GM21825 (cell line): ENCODE data around the gene GIMAP8.

Experiments used
- ATAC-seq: cut with Tn5 transposase; IDR thresholded peaks from one replicate; pipeline ENCODE4 v1.9.1; 2021; ENCODE audit warnings: mild to moderate bottlenecking, moderate library complexity; ENCODE audit not compliant: unreplicated experiment

GIMAP8 gene

DNA sequence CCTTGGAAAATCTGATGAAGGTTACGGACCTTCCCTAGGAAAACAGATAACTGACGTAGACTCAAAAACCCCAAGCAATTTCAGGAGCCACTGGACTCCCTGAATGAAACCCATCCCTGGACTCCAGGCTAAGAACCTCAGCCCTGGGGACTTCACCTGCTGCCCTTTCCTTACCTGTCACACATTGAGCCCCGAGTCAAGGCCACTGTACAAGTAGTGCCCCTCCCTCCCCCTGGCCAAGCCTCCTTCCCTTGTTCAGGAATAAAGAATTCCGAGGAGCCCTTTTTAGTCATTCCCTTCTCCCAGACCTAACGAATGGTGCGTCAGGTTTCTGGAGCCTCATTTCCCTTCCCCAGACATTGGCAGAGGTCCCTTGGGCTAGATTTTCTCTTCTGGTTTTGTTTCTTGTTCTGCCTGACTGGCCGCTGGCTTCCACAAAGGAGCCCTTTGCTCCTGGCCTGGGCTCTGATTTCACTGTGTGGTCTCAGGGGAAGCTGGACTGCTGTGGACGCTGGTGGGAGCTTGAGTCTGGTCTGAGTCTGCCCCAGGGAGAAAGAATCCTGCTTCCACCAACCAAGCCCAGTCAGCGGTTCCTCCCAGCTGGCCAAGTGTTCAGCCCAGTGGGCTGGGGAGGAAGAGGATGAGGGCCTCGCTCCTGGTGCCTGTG lies 39.6 kb upstream of the GIMAP8 start:
- no peak for ATAC-seq

DNA sequence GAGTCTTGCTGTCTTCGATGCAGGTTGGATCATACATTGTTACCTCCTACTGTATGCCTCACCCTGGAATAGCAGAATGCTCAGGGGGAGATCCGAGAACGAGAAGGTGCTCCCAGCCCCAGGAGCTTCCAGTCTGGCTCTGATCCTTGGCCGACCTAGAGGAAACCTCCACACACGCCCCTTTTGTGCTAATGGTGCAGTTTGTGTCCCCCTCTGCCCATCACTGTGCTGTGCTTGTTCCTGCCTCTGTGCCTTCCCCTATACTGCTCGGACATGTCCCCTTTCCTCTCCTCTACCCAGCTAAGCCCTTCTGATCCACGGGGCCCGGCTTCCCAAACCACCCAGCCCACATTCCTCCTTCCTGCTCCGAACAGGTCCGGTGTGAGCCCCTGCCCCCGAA lies 38.8 kb upstream of the GIMAP8 start:
- ATAC-seq: no peak

DNA sequence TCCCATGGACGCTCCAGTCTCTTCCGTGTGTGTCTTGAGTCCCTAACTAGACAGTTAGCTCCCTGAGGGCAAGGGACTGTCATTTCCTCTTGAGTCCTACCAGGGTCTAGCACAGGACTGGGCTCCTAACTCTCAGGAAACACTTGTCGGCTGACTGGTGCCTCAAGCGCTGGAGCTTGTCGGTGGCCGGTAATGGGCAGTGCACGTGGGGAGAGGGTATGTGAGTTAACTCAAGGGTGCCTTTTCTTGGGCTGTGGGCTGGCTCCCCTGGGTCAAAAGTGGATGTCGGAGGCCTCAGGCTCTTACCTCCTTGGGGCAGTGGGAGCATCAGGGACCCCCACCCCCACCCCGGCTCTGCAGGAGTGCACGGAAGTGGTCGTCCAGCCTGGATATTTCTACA lies 38.4 kb upstream of the GIMAP8 start:
- no peak for ATAC-seq

DNA sequence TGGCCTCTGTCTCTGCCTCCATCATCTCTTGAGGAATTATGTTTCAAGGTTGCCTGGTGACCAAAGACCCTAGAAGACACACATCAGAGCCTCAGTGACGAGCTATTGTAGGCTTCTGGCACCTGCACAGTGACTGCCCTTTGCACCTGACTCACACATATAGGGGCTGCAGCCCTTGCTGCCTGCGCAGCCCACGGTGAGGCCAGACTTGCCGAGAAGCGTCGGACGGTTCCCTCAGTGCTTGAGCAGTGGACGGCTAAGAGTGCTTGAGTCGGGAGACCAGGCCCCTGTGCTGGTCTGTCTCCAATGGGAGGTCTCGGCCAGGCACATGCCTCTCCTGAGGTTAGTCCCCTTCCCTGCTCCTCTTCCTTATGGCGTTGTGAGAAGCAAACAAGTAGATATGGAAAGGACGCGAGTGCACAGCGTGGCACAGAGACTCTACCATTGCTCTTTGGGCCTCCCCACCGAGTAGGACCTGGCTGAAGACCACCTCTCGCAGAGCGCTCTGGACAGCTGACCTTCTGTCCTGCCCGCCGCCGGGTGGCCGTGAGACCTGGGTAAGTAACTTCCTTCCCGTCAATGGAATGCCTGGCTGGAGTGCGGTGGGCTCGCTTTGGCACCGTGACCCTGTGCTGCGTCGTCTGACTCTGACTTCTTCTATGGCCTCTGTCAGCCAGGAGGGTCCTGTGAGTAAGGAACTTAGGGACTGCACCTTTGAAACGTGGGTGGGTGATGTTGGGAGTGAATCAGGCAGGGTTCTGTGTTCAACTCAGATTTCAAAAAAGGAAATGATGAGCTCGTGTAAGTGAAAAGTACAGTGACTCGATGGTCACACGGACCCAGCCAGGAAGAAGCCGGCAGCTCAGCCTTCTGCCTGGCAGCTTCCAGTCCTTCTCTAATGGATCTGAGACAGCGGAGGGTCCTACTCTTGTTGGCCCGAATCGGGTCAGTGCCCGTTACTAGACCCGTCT lies 37.6 kb upstream of the GIMAP8 start:
- no peak for ATAC-seq

DNA sequence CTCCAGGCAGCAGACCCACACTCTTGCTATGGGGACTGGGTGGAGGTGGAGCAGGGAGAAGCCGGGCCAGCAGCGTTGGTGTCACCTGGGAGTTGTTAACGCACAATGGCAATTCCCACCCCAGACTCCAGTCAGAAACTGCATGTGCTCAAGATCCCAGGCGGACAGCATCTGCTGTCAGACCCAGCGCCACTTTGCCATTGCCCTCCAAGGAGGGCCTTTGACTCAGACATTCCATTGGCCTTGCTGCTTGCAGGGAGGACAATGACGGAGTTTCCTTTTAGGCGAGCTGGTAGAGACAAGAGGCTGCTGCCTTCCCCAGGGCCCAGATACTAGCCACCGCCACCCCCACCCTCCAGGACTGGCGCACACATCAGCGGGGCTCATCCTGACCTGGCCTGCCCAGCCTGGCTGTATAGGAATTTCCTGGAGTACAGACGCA lies 36.8 kb upstream of the GIMAP8 start:
- no peak for ATAC-seq

DNA sequence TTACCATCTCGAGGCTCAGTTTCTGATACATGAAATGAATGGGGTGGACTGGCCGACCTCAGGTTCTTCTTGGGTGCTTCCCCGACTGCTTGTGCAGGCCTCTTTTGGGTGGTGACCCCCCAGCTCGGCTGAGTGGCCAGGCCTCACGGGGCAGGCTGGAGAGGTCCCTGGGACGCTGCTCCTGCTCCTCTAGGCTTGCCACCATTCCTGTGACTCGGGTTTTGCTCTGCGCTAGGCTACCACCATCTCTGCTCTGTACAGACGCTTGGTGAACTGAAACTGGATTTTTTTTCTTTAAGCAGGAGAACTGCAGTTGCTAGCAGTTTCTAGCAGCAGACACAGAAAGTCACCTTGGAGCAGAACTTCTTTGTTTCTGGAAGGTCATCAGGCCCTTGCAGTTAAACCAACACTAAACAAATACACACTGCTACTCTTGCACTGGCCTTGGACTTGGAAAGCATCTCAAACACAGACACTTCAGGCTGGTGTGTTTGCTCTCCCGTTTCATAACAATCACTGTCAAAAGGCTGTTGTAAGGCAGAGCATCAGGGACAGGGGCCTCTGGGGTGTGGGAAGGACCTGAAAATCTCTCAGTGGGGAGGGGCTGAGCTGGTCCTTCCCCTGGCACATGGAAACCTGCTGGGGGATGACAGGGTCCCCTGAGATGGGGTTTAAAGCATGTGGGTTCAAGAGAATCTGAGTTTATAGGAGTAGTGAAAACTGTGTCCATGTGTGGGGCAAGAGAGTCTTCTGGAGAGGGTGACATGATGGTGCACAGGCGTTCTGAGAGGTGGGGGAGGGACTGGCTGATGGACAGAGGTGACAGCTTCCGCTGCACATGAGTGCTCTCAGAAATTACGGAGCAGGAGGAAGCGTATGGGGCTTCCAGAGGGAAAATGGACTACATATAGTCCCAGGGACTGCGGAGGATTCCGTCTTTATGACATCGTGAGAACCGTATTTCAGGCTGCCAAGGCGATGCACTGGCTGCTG lies 35.0 kb upstream of the GIMAP8 start:
- no peak for ATAC-seq

DNA sequence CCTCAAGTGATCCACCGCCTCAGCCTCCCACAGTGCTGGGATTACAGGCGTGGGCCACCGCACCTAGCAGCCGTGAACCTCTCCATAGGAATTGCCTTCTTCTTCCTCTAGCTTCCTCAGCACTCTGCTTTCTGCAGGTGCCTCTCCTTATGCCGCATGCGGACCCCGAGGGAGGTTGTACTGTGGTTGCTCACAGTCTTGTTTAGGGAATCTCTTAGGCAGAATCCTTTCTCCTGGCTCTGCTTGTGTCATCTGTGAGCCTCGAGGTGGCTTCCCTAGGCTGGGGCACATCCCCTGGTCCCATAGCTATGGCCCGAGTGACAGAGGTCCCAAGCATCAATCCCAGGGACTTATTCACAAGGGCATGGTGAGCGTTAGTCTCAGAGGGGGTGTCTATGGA lies 33.2 kb upstream of the GIMAP8 start:
- no peak for ATAC-seq

DNA sequence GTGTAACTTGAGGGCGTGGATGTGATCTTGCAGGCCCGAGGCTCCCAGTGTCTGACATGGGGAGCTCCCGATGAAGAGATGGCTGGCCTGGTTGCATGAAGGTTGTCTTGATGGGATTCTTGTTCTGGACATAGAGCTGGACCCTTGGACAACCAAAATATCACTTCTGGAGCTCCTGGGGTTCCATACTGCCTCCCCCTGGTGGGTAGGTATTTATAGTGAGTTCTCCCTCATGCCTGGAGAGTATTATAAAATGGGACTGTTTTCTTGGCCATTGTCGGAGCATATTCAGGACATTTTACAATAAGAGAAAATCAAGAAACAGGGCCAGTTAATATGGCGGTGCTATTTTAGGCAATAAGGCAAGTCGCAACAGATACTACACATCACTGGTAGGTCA lies 32.6 kb upstream of the GIMAP8 start:
- ATAC-seq: no peak

DNA sequence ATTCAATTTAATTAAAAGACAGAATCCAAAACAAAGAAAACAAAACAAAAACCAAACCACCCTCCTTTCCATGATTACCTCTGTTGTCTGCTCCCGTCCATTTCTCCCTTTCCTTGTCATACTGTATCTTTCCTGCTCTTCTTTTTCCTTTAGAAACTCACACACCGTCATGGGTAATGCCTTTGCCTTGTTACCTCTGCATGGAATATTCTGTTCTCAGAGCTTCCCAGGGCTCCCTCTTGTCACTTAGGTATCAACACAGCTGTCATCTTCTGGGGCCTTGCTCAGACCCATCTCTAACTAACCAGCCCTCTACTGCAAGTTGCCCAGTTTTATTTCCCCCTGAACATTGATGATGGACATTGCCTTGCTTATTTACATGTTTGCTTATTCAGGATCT lies 30.2 kb upstream of the GIMAP8 start:
- no peak for ATAC-seq

DNA sequence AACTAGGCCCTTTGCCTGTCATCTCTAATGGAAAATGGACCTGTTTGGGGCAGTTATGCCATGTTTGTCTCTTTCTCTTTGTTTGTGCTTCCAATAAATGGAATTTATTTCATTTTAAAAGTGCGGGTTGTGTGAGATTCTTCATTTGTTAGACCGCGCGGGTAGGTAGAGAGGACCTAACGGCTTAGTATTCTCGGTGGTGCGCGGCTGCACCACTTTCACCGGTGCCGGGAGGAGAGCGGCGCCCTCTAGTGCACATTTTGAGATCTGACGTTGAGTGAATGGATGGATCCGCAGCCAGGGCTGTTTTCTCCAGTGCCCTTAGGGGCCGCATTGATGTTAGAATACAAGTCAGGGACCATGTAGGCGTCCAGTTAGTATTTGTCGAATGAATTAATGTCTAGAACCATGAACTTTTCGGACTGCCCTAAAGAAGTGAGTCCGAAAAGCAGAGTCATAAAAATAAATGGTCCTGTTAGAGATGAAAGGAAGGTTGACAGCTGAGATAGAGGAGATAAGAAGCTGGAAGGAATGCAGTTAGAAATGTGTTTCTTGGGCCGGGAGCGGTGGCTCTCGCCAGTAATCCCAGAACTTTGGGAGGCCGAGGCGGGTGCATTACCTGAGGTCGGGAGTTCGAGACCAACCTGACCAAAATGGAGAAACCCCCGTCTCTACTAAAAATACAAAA lies 29.3 kb upstream of the GIMAP8 start:
- peak; percentile 98 for ATAC-seq

DNA sequence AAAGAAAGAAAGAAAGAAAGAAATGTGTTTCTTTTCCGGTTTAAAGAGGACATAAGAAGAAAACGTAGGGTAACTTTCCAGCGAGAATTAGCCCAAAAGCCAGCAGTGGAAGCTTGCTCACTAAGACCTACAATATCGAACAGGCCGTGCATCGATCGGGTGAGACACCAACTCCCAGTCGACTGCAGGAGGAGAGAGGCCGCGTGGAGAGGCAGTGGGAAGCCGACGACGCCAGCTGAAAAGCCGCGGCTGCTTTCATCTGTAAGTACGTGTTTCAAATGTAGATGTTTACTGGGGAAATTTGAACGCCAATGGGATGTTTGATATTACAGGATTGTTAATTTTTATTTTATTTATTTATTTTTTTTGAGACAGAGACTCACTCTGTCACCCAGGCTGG lies 28.6 kb upstream of the GIMAP8 start:
- no peak for ATAC-seq

DNA sequence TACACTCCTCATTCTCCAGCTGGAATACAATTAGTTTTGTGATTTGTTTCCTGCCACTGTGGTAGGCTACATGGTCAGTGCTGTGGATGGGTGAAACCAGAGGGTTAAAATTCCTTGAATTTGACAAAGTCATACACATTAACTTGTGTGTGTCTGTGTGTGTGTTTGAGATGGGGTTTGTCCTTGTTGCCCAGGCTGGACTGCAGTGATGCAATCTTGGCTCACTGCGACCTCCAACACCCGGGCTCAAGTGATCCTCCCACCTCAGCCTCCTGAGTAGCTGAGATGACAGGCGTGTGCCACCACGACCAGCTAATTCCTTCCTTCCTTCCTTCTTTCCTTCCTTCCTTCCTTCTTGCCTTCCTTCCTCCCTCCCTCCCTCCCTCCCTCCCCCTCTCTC lies 24.8 kb upstream of the GIMAP8 start:
- no peak for ATAC-seq

DNA sequence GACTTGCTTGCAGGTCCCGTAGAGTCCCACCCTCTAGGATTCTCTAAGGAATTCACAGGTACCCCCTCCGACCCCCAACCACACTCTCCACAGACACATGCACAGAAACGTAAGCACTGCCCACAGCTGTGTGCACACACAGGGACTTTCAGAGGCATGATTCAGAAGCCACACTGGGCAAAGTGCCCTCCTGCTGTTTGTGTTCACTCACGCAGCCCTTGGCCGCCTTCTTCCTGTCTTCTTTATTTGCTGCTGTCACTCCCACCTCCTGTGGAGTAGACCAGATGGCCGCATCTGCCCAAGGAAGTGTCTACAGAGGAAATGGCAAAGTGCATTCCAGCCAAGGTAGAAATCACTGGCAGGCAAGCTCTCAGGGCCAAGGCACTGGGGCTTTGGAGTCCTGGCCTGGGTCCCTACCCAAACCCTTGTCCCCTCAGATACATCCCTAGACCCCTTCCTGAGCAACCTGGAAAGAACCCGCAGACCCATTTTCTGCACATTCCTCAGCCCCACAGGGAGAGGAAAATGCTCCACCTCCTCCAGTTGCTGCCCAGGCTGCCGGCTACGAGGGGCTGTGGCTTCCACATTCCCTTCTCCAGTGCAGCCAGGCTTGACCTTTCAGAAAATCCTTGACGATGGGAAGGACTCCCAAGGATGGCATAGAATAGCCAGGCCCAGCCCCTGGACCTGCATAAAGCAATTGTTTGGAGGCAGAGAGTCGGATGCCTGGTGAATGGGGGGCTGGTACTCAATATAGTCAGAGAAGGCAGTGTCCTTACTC lies 21.6 kb upstream of the GIMAP8 start:
- ATAC-seq: peak; percentile 47

DNA sequence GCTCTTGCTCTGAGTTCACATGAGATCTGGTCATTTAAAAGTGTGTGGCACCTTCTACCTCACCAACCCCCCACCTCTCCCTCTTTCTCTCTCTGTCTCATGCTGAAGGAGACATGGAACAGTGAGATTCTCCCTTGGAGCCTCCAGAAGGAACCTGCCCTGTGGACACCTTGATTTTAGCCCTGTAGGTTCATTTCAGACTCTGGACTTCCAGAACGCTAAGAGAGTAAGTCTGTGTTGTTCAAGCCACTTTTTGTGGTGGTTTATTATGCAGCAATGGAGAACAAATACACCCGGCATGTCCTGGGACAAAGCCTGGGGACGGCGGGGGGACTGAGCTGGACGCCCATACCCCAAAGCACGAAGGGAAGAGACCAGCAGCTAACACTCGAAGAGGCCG lies 20.7 kb upstream of the GIMAP8 start:
- ATAC-seq: no peak

DNA sequence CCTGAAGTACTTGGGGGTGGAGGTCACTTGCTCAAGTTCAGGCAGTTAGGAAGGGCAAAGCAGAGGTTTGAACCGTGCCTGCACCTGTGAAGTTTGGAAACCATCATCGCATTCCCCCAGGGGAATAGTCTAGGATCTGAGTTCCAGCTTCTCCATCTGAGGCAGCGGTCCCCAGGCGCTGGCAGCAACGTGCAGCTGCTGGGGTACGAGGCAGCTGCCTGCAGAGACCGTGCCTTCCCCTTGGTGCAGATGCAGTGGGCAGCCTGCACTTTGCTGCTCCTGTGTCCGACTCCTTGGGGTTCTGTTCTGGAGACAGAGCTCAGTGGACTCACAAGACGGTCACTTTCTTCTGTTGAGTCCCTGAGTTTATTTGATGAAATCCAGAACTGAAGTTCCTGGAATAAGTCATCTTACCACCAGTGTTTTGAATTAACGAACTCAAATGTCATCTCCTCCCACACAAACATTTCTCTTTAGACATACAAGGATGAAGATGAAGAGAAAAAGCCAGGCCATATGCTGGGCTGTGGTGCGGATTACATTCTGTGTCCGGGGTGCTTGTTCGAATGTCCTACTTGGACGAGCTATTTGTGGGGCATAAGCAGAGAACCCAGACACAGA lies 19.9 kb upstream of the GIMAP8 start:
- no peak for ATAC-seq

DNA sequence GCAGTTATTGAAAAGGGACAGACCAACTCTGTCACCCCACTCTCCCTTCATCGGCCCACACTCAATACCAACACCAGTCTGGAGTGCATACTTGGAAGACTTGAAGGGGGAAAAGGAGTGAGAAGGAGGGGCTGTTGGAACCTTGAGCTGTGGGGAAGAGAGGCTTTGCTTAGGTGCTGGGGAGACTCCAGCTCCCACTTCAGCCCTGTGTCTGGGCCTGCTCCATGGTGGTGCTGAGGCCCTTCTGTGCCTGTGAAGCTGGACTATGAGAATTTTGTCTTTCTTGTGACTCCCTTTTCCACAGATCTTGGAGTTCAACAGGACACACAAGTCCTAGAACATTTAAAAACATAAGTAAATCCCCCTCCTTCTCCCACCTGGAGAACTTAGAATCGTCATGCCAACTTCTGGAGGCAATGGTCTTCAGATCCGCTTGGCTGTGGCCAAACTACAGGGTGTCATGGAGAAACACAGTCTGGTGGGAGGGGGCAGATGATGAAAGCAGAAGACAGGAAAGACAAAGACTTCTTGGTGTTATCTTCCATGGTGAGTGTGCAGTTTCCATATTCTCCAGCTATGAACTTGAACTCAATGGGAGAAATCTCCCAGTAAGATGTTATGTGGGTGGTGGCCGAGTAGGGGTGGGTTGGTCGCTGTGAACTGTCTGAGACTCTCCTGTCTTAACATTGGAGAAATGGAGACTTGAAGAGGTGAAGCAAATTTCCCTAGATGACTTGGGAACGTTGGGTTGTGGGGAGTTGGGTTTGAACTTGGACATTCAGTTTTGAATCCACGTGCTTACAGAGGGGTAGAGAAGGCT lies 18.4 kb upstream of the GIMAP8 start:
- no peak for ATAC-seq

DNA sequence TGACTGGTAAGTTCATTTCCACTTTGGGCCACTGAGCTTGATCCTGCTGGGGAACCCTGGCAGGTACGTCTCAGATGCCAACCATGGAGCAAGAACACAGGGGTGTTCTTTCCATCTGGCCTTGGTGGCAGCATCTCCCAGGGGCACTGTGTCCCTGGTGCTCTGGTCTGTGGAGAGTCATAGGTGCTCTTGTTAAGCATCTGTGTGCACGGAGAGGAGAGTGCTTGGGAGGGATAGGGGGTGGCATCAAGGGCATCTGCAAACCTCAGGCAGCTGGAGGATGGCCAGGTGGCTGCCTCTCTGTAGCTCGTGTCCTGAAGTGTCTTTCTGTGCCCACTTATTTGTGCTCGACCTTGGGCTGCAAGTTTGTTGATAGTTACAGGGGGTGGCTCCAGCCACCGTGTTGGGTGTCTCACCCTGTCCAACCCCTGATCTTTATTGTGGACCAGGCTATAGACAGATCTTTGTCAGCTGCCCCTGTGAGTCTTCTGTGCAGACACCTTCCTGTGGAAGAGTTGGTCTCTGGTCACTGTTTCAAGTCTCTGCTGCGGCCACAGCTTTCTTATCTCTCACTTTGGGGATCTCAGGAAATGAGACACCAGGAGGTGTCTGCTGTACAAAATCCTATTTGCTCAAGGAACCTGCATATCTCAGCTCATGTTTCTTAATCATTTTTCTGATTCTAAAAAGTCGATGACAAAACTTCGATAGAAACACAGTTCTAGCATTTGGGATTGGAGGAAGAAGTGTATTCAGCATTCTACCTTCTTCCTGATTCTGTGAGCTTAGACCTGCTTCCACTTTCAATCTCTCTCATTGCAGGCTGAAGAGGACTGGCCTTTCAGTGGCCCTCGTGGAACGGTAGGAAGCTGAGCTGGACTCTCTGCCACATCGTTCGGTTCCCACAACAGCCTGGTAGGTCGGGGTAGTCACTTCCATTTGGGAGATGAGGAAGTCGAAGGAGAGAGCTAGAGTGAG lies 17.2 kb upstream of the GIMAP8 start:
- no peak for ATAC-seq
